SK-N-SH (cell line): ENCODE results near the gene DAP. TPM values are rescaled to one million over a fixed set of nuclear protein-coding genes. Genes with fewer than 3 reads are reported as not detected.

Experiments used
- CTCF ChIA-PET: fragments of 300-600, 350-600 bp; formaldehyde crosslinking; extraction: SDS; loops from one replicate; lab custom pipeline; 2021; lab: Yijun Ruan, JAX
- POLR2A ChIA-PET: fragments of 350-600 bp; sonication (Branson Sonifier 250); formaldehyde crosslinking; extraction: SDS; loops from one replicate; lab custom pipeline; 2020; ENCODE audit warnings: antibody characterized with exemption, inconsistent platforms; lab: Yijun Ruan, JAX
- DNase-seq: peaks from one replicate; pipeline ENCODE4 v3.0.0; 2012
- H2AFZ ChIP-seq: fragments of 200-600 bp; sonication (generic); 2 replicates; pipeline ENCODE4 v1.8.1; 2016; ENCODE audit warnings: antibody characterized with exemption, mild to moderate bottlenecking, low read depth
- H3F3A ChIP-seq: fragments of 200-600 bp; sonication (generic); replicated peaks from 2 replicates; pipeline ENCODE3; 2016; ENCODE audit warnings: antibody characterized with exemption, mild to moderate bottlenecking; ENCODE audit not compliant: insufficient read depth
- H3K27ac ChIP-seq, 2 experiments: fragments of 200-500 bp in 1 of 2; fragments of 200-600 bp in 1 of 2; sonication (Bioruptor generic) in 1 of 2; sonication (generic), shearing (Covaris generic) in 1 of 2; 2 replicates each; pipeline versions ENCODE4 v1.5.1 to v1.6.1; 2014 to 2016; ENCODE audit warnings: low read depth in 2 of 2, inconsistent platforms in 1 of 2, low read length in 1 of 2, mild to moderate bottlenecking in 1 of 2, mixed read lengths in 1 of 2
- H3K27me3 ChIP-seq: fragments of 200-600 bp; sonication (generic), shearing (Covaris generic); 2 replicates; pipeline ENCODE4 v1.6.1; 2016; ENCODE audit warnings: mixed run types; ENCODE audit not compliant: insufficient read depth
- H3K36me3 ChIP-seq, 2 experiments: fragments of 200-500 bp in 1 of 2; fragments of 200-600 bp in 1 of 2; sonication (Bioruptor generic) in 1 of 2; sonication (generic) in 1 of 2; replicated peaks in 1 of 2; 2 replicates each; pipeline versions ENCODE3 to v1.5.1; 2014 to 2016; ENCODE audit warnings: low read length in 1 of 2, mild to moderate bottlenecking in 1 of 2; ENCODE audit not compliant: insufficient read depth in 2 of 2, control insufficient read depth in 1 of 2
- H3K4me1 ChIP-seq, 2 experiments: fragments of 200-500 bp in 1 of 2; fragments of 200-600 bp in 1 of 2; sonication (Bioruptor generic) in 1 of 2; sonication (generic), shearing (Covaris generic) in 1 of 2; 2 replicates each; pipeline versions ENCODE4 v1.5.1 to v1.6.1; 2014 to 2016; ENCODE audit warnings: low read depth in 1 of 2, low read length in 1 of 2, mixed run types in 1 of 2; ENCODE audit not compliant: insufficient read depth in 2 of 2, control insufficient read depth in 1 of 2
- H3K4me2 ChIP-seq: fragments of 200-600 bp; sonication (generic), shearing (Covaris generic); 2 replicates; pipeline ENCODE4 v1.6.1; 2017; ENCODE audit warnings: mixed run types
- H3K4me3 ChIP-seq, 2 experiments: fragments of 200-500 bp in 1 of 2; fragments of 200-600 bp in 1 of 2; sonication (Bioruptor generic) in 1 of 2; sonication (generic), shearing (Covaris generic) in 1 of 2; 2 replicates each; pipeline versions ENCODE4 v1.5.1 to v1.8.1; 2014 to 2016; ENCODE audit warnings: low read depth in 2 of 2, inconsistent platforms in 1 of 2, low read length in 1 of 2, mild to moderate bottlenecking in 1 of 2, mixed read lengths in 1 of 2, moderate library complexity in 1 of 2
- H3K79me2 ChIP-seq: fragments of 200-600 bp; sonication (generic); 2 replicates; pipeline ENCODE4 v1.8.1; 2017; ENCODE audit warnings: mild to moderate bottlenecking; ENCODE audit not compliant: insufficient read depth
- H3K9ac ChIP-seq: fragments of 200-600 bp; sonication (generic); 2 replicates; pipeline ENCODE4 v1.6.1; 2017; ENCODE audit warnings: mixed run types
- H3K9me2 ChIP-seq: fragments of 200-600 bp; sonication (generic); 2 replicates; pipeline ENCODE4 v1.6.1; 2017; ENCODE audit warnings: mixed run types
- H3K9me3 ChIP-seq: fragments of 200-600 bp; sonication (generic); 2 replicates; pipeline ENCODE4 v1.6.1; 2017; ENCODE audit warnings: mixed run types, mild to moderate bottlenecking, moderate library complexity
- H4K20me1 ChIP-seq: fragments of 200-600 bp; sonication (generic); 2 replicates; pipeline ENCODE4 v1.6.1; 2017; ENCODE audit warnings: mild to moderate bottlenecking, mixed run types; ENCODE audit not compliant: insufficient read depth
- ELF1 ChIP-seq: IDR thresholded peaks from 2 replicates; pipeline ENCODE4 v1.4.0; 2012
- EP300 ChIP-seq, 2 experiments: IDR thresholded peaks; 2 replicates each; pipeline versions ENCODE4 v1.4.0 to v1.6.1; 2012; ENCODE audit warnings: borderline replicate concordance in 1 of 2, low read depth in 1 of 2, low read length in 1 of 2
- EZH2phosphoT487 ChIP-seq: fragments of 200-600 bp; sonication (generic); IDR thresholded peaks from 2 replicates; pipeline ENCODE4 v1.6.1; 2017; ENCODE audit warnings: low read depth, mixed run types, mild to moderate bottlenecking, antibody characterized with exemption, moderate library complexity, borderline replicate concordance
- FOSL2 ChIP-seq: IDR thresholded peaks from 2 replicates; pipeline ENCODE4 v1.4.0; 2012; ENCODE audit warnings: low read depth, mild to moderate bottlenecking, moderate library complexity, borderline replicate concordance
- FOXJ3 ChIP-seq: sonication (generic); formaldehyde crosslinking; IDR thresholded peaks from 2 replicates; pipeline ENCODE4 v1.5.1; 2020; ENCODE audit warnings: mild to moderate bottlenecking, missing genetic modification reagents
- GABPA ChIP-seq: IDR thresholded peaks from 2 replicates; pipeline ENCODE4 v1.4.0; 2012; ENCODE audit warnings: low read depth, mild to moderate bottlenecking
- GATA2 ChIP-seq: sonication (generic); formaldehyde crosslinking; IDR thresholded peaks from 2 replicates; pipeline ENCODE4 v1.5.0; 2020; ENCODE audit warnings: mild to moderate bottlenecking, missing genetic modification reagents
- JUND ChIP-seq: IDR thresholded peaks from 2 replicates; pipeline ENCODE4 v1.4.0; 2012
- MXI1 ChIP-seq: IDR thresholded peaks from 2 replicates; pipeline ENCODE4 v1.6.1; 2012; ENCODE audit warnings: mild to moderate bottlenecking, low read depth, low read length, improper control_type of control experiment
- NFIC ChIP-seq: IDR thresholded peaks from 2 replicates; pipeline ENCODE4 v1.4.0; 2012; ENCODE audit warnings: borderline replicate concordance
- NRF1 ChIP-seq: IDR thresholded peaks from 2 replicates; pipeline ENCODE4 v1.6.1; 2012; ENCODE audit warnings: low read depth, mild to moderate bottlenecking, low read length
- RCOR1 ChIP-seq: fragments of 150-350 bp; IDR thresholded peaks from 2 replicates; pipeline ENCODE4 v1.6.1; 2017; ENCODE audit warnings: antibody characterized with exemption, low read length
- RXRA ChIP-seq: IDR thresholded peaks from 2 replicates; pipeline ENCODE4 v1.4.0; 2012; ENCODE audit warnings: low read depth, mild to moderate bottlenecking, borderline replicate concordance
- SIN3A ChIP-seq: IDR thresholded peaks from 2 replicates; pipeline ENCODE4 v1.6.1; 2012; ENCODE audit warnings: low read depth, mild to moderate bottlenecking, low read length, moderate library complexity, borderline replicate concordance
- TCF12 ChIP-seq: IDR thresholded peaks from 2 replicates; pipeline ENCODE4 v1.4.0; 2012
- TEAD4 ChIP-seq: IDR thresholded peaks from 2 replicates; pipeline ENCODE4 v1.4.0; 2012; ENCODE audit warnings: mild to moderate bottlenecking, borderline replicate concordance; ENCODE audit not compliant: insufficient read depth
- YY1 ChIP-seq: IDR thresholded peaks from 2 replicates; pipeline ENCODE4 v1.4.0; 2012; ENCODE audit warnings: low read depth, mild to moderate bottlenecking
- WGBS: methylation state at CpG from one replicate; pipeline ENCODE4 v1.1.6; 2017; ENCODE audit warnings: low lambda C conversion rate; 5-methylcytosine and 5-hydroxymethylcytosine counted together
- polyA plus RNA-seq, 3 experiments: library from polyadenylated mRNA; depleted of rRNA; stranded (reverse); fragments of >200 nt; gene quantifications; 2 replicates each; pipeline ENCODE4 v1.2.3, GENCODE V29; 2012
- TF ChIP-seq, protein P1 (sequence below): fragments of 150-350 bp; IDR thresholded peaks from 2 replicates; pipeline ENCODE4 v1.6.1; 2016; ENCODE audit warnings: mild to moderate bottlenecking, low read depth, low read length
- TF ChIP-seq, protein P2 (sequence below): IDR thresholded peaks from 2 replicates; pipeline ENCODE4 v1.6.1; 2012; ENCODE audit warnings: mild to moderate bottlenecking, low read depth, low read length, moderate library complexity
- TF ChIP-seq, protein P3 (sequence below): IDR thresholded peaks from 2 replicates; pipeline ENCODE4; 2012
- TF ChIP-seq, protein P4 (sequence below): IDR thresholded peaks from 2 replicates; pipeline ENCODE4 v1.4.0; 2012; ENCODE audit warnings: low read depth

The DAP gene
- polyA plus RNA-seq, 1 of the 3 experiments (the other 2 are of a cell fraction): 78.2 TPM

DNA sequence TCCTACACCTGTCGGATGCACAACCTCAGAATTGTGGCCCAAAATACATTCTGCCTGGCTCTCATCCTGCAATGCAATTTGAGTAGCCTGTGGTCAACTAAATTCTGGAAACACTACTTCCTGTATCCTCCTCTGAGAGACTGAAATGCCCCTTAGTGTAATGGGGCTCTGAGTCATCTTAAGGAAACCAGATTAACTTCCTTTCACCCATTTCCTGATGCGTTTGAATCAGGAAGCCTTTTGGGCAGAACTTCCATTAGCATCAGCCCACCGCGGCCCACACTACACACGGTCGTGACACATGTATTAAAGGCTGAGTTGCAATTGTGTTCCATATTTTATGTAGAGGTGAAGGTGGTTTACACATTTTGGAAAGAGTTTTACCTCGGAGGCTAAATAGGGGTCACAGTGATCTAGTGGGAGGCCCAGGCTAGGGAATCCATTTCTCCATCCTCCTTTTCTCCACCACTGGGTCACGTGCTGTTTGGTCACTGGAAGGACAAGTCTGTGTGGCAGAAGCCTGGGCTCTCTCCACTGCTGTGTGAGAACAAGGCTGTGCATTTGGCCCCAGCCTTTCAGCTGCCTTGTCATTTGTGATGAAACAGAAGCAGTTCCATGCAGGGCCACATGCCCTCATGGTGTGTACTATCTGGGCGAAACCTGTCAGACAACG lies 55.9 kb downstream of the DAP start:
- DNase-seq: no peak
- H3K9me3 ChIP-seq: no peaks in the 10 kb centered on the region
- no peaks in the 10 kb centered on the region for H3K9me2 ChIP-seq
- peaks cover 14 to 34% of the 10 kb centered on the region in 2 experiments; a peak in 3 of 4 replicates for H3K4me1 ChIP-seq
- peaks cover 0 to 4% of the 10 kb centered on the region in 2 experiments for H3K36me3 ChIP-seq
- H3K79me2 ChIP-seq: peaks cover 35% of the 10 kb centered on the region
- no peak overlapping the region for H3K4me3 ChIP-seq
- H3F3A ChIP-seq: peaks cover 29% of the 10 kb centered on the region
- CTCF ChIA-PET: interaction anchor here (0.8 to 1.3 kb wide), 3 partner anchors 10 to 422 kb away, joined by 3 read pairs; no protein-coding TSS in a partner anchor
- H4K20me1 ChIP-seq: peaks cover 16% of the 10 kb centered on the region
- peak overlapping the region in 1 of 2 experiments; percentile 55; a peak in 2 of 4 replicates for H3K27ac ChIP-seq
- 79% methylated on average over 10 of the region's 10 CpGs for WGBS
- no peak overlapping the region for H3K9ac ChIP-seq
- no peak overlapping the region for H2AFZ ChIP-seq
- POLR2A ChIA-PET: no interaction called here
- TF ChIP-seq FOXJ3 (no peak), MXI1 (no peak), EZH2phosphoT487 (no peak), JUND (peak; percentile 62), RXRA (no peak), FOSL2 (peak; percentile 71), NRF1 (no peak), SIN3A (no peak), NFIC (peak; percentile 62; the same call in 1 of the 2 replicates), RCOR1 (no peak), GABPA (no peak), YY1 (no peak), TEAD4 (0 out of 2 replicates have a peak, but pooled peaks have one; percentile 17), TCF12 (peak; percentile 76), EP300 (IDR thresholded peaks at IDR 0.05; ENCODE audit: borderline replicate concordance in 1 of 2, low read depth in 1 of 2, low read length in 1 of 2) (0 out of 4 replicates have a peak, but pooled peaks of 1 of the 2 experiments have one; percentile 52), ELF1 (peak; percentile 60; the same call in 1 of the 2 replicates), GATA2 (CRISPR knock-in tag) (no peak)
- TF ChIP-seq, protein P1, sequence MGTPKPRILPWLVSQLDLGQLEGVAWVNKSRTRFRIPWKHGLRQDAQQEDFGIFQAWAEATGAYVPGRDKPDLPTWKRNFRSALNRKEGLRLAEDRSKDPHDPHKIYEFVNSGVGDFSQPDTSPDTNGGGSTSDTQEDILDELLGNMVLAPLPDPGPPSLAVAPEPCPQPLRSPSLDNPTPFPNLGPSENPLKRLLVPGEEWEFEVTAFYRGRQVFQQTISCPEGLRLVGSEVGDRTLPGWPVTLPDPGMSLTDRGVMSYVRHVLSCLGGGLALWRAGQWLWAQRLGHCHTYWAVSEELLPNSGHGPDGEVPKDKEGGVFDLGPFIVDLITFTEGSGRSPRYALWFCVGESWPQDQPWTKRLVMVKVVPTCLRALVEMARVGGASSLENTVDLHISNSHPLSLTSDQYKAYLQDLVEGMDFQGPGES: no peak
- TF ChIP-seq, protein P2, sequence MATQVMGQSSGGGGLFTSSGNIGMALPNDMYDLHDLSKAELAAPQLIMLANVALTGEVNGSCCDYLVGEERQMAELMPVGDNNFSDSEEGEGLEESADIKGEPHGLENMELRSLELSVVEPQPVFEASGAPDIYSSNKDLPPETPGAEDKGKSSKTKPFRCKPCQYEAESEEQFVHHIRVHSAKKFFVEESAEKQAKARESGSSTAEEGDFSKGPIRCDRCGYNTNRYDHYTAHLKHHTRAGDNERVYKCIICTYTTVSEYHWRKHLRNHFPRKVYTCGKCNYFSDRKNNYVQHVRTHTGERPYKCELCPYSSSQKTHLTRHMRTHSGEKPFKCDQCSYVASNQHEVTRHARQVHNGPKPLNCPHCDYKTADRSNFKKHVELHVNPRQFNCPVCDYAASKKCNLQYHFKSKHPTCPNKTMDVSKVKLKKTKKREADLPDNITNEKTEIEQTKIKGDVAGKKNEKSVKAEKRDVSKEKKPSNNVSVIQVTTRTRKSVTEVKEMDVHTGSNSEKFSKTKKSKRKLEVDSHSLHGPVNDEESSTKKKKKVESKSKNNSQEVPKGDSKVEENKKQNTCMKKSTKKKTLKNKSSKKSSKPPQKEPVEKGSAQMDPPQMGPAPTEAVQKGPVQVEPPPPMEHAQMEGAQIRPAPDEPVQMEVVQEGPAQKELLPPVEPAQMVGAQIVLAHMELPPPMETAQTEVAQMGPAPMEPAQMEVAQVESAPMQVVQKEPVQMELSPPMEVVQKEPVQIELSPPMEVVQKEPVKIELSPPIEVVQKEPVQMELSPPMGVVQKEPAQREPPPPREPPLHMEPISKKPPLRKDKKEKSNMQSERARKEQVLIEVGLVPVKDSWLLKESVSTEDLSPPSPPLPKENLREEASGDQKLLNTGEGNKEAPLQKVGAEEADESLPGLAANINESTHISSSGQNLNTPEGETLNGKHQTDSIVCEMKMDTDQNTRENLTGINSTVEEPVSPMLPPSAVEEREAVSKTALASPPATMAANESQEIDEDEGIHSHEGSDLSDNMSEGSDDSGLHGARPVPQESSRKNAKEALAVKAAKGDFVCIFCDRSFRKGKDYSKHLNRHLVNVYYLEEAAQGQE: 0 out of 2 replicates have a peak, but pooled peaks have one; percentile 30
- TF ChIP-seq, protein P3, sequence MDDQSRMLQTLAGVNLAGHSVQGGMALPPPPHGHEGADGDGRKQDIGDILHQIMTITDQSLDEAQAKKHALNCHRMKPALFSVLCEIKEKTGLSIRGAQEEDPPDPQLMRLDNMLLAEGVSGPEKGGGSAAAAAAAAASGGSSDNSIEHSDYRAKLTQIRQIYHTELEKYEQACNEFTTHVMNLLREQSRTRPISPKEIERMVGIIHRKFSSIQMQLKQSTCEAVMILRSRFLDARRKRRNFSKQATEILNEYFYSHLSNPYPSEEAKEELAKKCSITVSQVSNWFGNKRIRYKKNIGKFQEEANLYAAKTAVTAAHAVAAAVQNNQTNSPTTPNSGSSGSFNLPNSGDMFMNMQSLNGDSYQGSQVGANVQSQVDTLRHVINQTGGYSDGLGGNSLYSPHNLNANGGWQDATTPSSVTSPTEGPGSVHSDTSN: 0 out of 2 replicates have a peak, but pooled peaks have one; percentile 25
- TF ChIP-seq, protein P4, sequence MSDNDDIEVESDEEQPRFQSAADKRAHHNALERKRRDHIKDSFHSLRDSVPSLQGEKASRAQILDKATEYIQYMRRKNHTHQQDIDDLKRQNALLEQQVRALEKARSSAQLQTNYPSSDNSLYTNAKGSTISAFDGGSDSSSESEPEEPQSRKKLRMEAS: peak; percentile 54; the same call in 1 of the 2 replicates
- no peaks in the 10 kb centered on the region for H3K27me3 ChIP-seq
- H3K4me2 ChIP-seq: peak overlapping the region; percentile 49
